ENCODE data around the gene ADAMTS7. TPM values are rescaled to one million over a fixed set of nuclear protein-coding genes. Genes with fewer than 3 reads are reported as not detected.
"Not testable (repeated sequence)": the region's sequence is repeated elsewhere in the genome, so short reads cannot be mapped to it uniquely, and the experiment has no call there.

ADAMTS7 gene
- polyA plus RNA-seq, 3 donors from 2014 or later = not detected

DNA sequence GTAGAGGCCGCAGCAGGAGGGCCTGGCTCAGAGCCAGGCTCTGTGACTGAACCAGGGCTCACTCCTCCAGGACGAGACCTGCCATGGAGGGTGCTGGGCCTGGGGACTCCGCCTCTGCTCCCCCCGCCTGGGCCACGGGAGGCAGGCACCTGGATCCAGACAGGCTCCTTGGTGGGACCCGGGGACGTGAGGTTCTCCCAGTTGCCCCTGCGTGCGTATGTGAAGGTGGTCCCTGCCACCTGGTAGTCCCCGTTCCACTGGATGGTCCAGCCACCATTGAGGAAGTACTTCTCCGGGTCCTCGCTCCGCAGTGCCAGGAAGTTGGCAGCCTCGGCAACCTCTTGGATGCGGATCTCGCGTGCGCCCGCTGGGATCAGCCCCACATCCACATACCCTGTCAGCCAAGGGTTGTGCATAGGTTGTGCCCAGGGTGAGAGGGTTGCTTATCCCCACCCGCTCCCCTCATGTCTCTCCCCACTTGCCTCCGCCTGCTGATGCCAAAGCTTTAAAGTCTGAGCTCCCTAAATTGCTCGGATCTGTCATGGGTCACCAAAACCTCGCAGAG lies 39.7 kb downstream of the ADAMTS7 start:
- H3K36me3 Mint-ChIP-seq; H3K27me3 Mint-ChIP-seq (ENCODE audit: low read depth in 3 of 3); DNase-seq; H3K9me3 Mint-ChIP-seq; H3K4me1 Mint-ChIP-seq; H3K4me3 Mint-ChIP-seq: not testable (repeated sequence)
- peak overlapping the region in 1 of 6 donors; percentile 6 for H3K27ac Mint-ChIP-seq

GRCh38 chr15:78771020-78771419 lies 40.2 kb downstream of the ADAMTS7 start:
- H3K27me3 Mint-ChIP-seq (ENCODE audit: low read depth in 3 of 3); H3K27ac Mint-ChIP-seq; H3K4me3 Mint-ChIP-seq; H3K9me3 Mint-ChIP-seq; DNase-seq; H3K36me3 Mint-ChIP-seq; H3K4me1 Mint-ChIP-seq: not testable (repeated sequence)

DNA sequence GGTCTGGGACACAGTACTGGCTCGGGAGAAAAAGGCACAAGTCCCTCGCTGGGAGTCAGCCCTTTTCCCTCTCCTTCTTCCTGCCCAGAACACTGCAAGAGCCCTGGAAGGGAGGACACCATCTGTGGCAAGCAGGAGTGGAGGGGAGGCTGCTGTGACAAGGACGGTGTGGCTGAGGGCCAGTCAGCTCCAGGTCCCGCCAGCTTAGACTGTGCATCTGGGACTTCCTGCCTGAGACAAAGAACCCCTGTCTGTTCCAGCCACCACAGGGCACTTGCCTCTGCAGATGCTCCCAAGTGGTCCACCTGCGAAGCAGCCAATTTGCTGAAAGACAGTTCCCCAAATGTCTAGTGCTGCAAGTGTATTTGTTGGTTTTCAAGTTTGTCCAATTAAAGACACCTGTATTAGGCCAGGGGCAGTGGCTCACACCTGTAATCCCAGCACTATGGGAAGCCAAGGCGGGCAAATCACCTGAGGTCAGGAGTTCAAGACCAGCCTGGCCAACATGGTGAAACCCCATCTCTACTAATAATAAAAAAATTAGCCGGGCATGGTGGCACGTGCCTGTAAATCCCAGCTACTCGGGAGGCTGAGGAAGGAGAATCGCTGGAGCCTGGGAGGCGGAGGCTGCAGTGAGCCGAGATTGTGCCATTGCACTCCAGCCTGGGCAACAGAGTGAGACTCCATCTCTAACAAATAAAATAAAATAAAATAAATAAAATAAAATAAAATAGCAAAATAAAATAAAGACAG lies 41.6 kb downstream of the ADAMTS7 start:
- not testable (repeated sequence) for H3K27ac Mint-ChIP-seq; DNase-seq; H3K27me3 Mint-ChIP-seq (ENCODE audit: low read depth in 3 of 3); H3K36me3 Mint-ChIP-seq; H3K4me1 Mint-ChIP-seq; H3K9me3 Mint-ChIP-seq; H3K4me3 Mint-ChIP-seq

- H3K36me3 Mint-ChIP-seq = no peaks in the 10 kb centered on the region
- H3K4me3 Mint-ChIP-seq = no peak overlapping the region
- no peaks in the 10 kb centered on the region for H3K4me1 Mint-ChIP-seq
- H3K27me3 Mint-ChIP-seq (ENCODE audit: low read depth in 3 of 3) = no peaks in the 10 kb centered on the region
- no peak overlapping the region for H3K27ac Mint-ChIP-seq
- DNase-seq = no peak
- H3K9me3 Mint-ChIP-seq = no peaks in the 10 kb centered on the region
Observed at GRCh38 chr15:78768531-78769408, 42.5 kb downstream of the ADAMTS7 start.

GRCh38 chr15:78768096-78768495 lies 43.2 kb downstream of the ADAMTS7 start:
- no peak overlapping the region for H3K27ac Mint-ChIP-seq
- DNase-seq = no peak
- H3K4me1 Mint-ChIP-seq = peaks cover 0 to 3% of the 10 kb centered on the region in 2 donors
- H3K27me3 Mint-ChIP-seq (ENCODE audit: low read depth in 3 of 3) = no peaks in the 10 kb centered on the region
- no peak overlapping the region for H3K4me3 Mint-ChIP-seq
- no peaks in the 10 kb centered on the region for H3K36me3 Mint-ChIP-seq
- H3K9me3 Mint-ChIP-seq = no peaks in the 10 kb centered on the region

DNA sequence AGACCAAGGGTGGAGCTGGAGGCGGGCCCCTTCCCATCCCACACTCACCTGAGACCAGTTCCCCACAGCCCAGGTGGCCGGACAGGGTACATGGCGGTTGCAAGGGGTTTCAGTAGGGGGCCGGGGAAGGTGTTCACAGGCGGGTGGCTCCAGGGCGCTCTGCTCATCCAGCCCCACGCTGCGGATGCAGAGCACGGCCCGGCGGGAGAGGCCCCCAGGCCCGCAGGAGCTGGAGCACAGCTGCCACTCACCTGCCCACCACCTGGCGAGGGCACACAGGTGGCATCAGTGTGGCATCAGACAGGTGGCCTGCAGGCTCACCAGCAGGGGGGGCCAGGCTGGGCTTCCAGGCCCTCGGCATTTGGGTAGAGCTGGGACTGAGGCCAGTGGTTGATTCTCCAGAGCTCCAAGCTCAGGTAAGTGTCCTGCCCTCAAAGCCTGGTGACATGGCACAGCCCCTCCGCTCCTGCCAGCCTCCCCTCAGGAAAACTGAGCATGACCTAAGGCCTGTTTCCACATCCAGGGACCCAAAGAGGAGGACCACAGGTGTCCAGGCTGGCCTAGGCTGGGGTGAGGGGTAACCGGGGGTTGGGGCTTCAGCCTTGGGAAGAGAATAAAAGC lies 43.8 kb downstream of the ADAMTS7 start:
- no peaks in the 10 kb centered on the region for H3K9me3 Mint-ChIP-seq
- no peak overlapping the region for H3K4me3 Mint-ChIP-seq
- DNase-seq = no peak
- no peaks in the 10 kb centered on the region for H3K36me3 Mint-ChIP-seq
- peaks cover 0 to 3% of the 10 kb centered on the region in 2 donors for H3K4me1 Mint-ChIP-seq
- H3K27ac Mint-ChIP-seq = no peak overlapping the region
- no peaks in the 10 kb centered on the region for H3K27me3 Mint-ChIP-seq (ENCODE audit: low read depth in 3 of 3)

- not testable (repeated sequence) for DNase-seq; H3K27me3 Mint-ChIP-seq (ENCODE audit: low read depth in 3 of 3); H3K4me3 Mint-ChIP-seq; H3K9me3 Mint-ChIP-seq; H3K36me3 Mint-ChIP-seq; H3K4me1 Mint-ChIP-seq; H3K27ac Mint-ChIP-seq
Observed at GRCh38 chr15:78766641-78767071, 44.6 kb downstream of the ADAMTS7 start.

DNA sequence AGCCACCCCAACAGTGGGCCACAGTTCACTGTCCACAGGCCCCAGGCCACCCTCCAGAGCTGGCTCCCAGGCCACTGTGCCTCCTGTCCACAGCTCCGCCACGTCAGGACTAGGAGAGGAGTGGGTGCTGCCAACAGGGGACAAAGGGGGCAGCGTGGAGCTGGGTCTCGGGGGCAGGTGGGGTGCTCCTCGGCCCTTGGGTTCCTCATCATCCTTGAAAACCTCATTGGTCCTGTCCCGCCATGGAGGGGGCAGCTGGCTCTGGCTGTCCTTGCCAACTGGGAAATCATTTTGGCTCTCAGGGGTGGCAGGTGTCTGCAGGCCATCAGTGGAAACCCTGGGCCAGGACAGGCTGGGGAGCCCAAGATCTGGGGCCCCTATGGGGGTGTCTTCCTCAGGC lies 45.2 kb downstream of the ADAMTS7 start:
- no peak overlapping the region for H3K27ac Mint-ChIP-seq
- no peaks in the 10 kb centered on the region for H3K9me3 Mint-ChIP-seq
- H3K27me3 Mint-ChIP-seq (ENCODE audit: low read depth in 3 of 3) = peaks cover 4 to 8% (median 7%) of the 10 kb centered on the region in 3 donors
- no peak overlapping the region for H3K4me3 Mint-ChIP-seq
- no peak for DNase-seq
- no peaks in the 10 kb centered on the region for H3K36me3 Mint-ChIP-seq
- H3K4me1 Mint-ChIP-seq = peaks cover 11 to 16% of the 10 kb centered on the region in 2 donors

GRCh38 chr15:78765154-78765860 lies 46.0 kb downstream of the ADAMTS7 start:
- not testable (repeated sequence) for H3K4me3 Mint-ChIP-seq; H3K27me3 Mint-ChIP-seq (ENCODE audit: low read depth in 3 of 3); H3K27ac Mint-ChIP-seq; H3K9me3 Mint-ChIP-seq; H3K36me3 Mint-ChIP-seq; DNase-seq
- H3K4me1 Mint-ChIP-seq = peaks cover 18 to 22% of the 10 kb centered on the region in 2 donors

DNA sequence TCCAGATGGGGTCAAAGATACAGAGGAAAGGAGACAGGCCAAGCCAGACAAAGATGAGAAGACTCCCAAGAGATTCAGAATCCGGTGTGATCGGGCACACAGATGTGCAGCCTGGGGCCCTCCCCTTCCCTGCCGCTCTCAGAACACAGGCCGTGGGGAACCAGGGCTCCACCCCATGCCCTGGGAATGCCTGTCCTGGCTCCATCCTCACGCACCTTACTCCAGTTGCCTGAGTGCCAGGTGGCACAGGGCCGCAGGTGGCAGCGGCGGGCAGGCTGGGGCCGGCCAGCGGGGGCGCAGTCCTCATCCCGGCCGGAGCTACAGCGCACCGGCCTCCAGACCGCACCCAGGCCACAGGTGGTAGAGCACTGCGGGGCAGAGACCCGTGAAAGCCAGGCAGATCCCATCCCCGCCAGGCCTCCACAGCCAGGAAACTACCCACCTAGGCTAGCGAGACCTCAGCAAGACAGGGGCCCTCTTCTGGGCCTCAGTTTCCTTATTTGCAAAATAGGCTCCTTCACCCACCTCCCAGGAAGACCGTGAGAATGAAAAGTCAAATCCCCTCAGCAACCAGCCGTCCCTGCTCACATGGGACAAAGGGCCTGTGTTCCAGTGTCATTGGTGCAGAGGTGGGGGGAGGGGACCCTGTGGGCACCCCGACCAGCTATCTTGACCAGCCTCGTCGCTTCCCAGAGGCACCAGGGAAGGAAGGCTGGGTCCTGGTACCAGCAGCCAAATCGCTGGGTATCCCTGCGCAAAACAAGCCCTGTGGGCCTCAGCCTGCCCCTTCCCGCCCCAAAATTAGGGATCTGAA lies 46.7 kb downstream of the ADAMTS7 start:
- DNase-seq; H3K27ac Mint-ChIP-seq; H3K4me3 Mint-ChIP-seq; H3K9me3 Mint-ChIP-seq; H3K36me3 Mint-ChIP-seq; H3K27me3 Mint-ChIP-seq (ENCODE audit: low read depth in 3 of 3): not testable (repeated sequence)
- H3K4me1 Mint-ChIP-seq = peaks cover 19 to 22% of the 10 kb centered on the region in 2 donors

GRCh38 chr15:78763796-78764241 lies 47.4 kb downstream of the ADAMTS7 start:
- H3K4me1 Mint-ChIP-seq = peaks cover 19 to 25% of the 10 kb centered on the region in 2 donors
- no peaks in the 10 kb centered on the region for H3K9me3 Mint-ChIP-seq
- no peak overlapping the region for H3K27ac Mint-ChIP-seq
- DNase-seq = no peak
- H3K4me3 Mint-ChIP-seq = no peak overlapping the region
- H3K36me3 Mint-ChIP-seq = no peaks in the 10 kb centered on the region
- peaks cover 4 to 9% (median 8%) of the 10 kb centered on the region in 3 donors for H3K27me3 Mint-ChIP-seq (ENCODE audit: low read depth in 3 of 3)

DNA sequence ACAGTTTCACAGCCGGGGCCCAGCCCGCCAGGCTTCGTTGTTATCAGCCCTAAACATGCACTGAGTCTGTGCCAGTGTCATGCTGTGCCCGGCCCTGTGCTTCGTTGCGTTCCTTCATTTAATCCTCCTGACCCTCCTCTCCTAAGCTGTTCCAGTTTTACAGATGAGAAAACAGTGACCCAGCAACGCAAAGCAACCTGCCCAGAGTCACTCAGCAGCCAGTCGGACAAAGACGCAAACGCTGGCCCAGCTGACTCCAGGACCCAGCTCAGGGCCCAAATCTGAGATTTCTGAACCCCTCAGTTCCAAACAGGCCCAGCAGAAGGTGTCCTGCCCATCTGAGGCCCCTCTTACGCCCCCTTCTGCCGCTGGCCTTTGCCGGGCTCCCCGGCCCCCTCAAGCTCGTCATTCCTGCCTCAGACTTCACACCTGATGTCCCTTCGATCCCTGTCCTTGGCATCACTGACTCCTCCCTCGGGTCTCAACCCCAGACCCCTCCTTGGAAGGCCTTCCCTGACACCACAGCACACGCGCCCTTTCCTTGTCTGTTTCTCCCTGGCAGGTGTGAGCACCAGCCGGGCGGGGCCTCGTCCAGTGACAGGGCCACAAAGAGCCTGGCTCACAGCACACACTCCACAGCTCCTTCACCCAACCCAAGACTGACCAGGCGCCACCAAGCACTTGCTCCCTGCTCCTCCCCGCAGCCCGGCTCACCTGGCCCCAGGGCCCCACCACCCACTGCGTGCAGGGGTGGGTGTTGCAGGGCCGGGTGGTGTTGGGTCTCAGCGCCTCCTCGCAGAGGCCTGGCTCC lies 48.1 kb downstream of the ADAMTS7 start:
- H3K4me3 Mint-ChIP-seq = peak overlapping the region in 2 of 5 donors; percentile 21 to 44
- peak overlapping the region in 1 of 6 donors; percentile 40 for H3K27ac Mint-ChIP-seq
- H3K27me3 Mint-ChIP-seq (ENCODE audit: low read depth in 3 of 3) = peaks cover 4 to 9% (median 8%) of the 10 kb centered on the region in 3 donors
- no peaks in the 10 kb centered on the region for H3K36me3 Mint-ChIP-seq
- DNase-seq = no peak
- peaks cover 19 to 25% of the 10 kb centered on the region in 2 donors for H3K4me1 Mint-ChIP-seq
- no peaks in the 10 kb centered on the region for H3K9me3 Mint-ChIP-seq

Measured in immature natural killer cell (primary cell).